Mammary epithelial cell (primary cell): Measurements from ENCODE around the gene RLN1.

Experiments used
- EZH2 ChIP-seq: IDR thresholded peaks from 2 replicates; pipeline ENCODE4 v1.6.1; 2012; ENCODE audit warnings: low read length, inconsistent platforms, borderline replicate concordance
- TF ChIP-seq, protein P1 (sequence below), 2 donors: IDR thresholded peaks in 1 of 2; conservative IDR thresholded peaks in 1 of 2; 2 replicates each; pipeline ENCODE4 v1.5.1; 2011 to 2012; ENCODE audit warnings: inconsistent platforms in 2 of 2, low read length in 2 of 2, mild to moderate bottlenecking in 2 of 2, control low read depth in 1 of 2, low read depth in 1 of 2; ENCODE audit not compliant: insufficient read depth in 1 of 2; ENCODE audit errors: extremely low read depth in 1 of 2

- TF ChIP-seq, protein P1, sequence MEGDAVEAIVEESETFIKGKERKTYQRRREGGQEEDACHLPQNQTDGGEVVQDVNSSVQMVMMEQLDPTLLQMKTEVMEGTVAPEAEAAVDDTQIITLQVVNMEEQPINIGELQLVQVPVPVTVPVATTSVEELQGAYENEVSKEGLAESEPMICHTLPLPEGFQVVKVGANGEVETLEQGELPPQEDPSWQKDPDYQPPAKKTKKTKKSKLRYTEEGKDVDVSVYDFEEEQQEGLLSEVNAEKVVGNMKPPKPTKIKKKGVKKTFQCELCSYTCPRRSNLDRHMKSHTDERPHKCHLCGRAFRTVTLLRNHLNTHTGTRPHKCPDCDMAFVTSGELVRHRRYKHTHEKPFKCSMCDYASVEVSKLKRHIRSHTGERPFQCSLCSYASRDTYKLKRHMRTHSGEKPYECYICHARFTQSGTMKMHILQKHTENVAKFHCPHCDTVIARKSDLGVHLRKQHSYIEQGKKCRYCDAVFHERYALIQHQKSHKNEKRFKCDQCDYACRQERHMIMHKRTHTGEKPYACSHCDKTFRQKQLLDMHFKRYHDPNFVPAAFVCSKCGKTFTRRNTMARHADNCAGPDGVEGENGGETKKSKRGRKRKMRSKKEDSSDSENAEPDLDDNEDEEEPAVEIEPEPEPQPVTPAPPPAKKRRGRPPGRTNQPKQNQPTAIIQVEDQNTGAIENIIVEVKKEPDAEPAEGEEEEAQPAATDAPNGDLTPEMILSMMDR (conservative IDR thresholded peaks at IDR 0.05 in 1 of 2, IDR thresholded peaks at IDR 0.05 in 1 of 2; ENCODE audit: extremely low read depth in 1 of 2, insufficient read depth in 1 of 2, low read depth in 1 of 2, low read length in 2 of 2): no peak
- no peak for TF ChIP-seq EZH2
These were observed 33.9 kb downstream of the RLN1 start for GRCh38 chr9:5305741-5306140.
